Endothelial cell of umbilical vein (primary cell): ENCODE data around the gene MED22. TPM values are rescaled to one million over a fixed set of nuclear protein-coding genes. Genes with fewer than 3 reads are reported as not detected.

ENCODE experiments used
- BruUV-seq: library from RNA; stranded (reverse); fragments of 400-500 nt; replicated peaks from 2 replicates; lab custom pipeline; 2021; lab: Mats Ljungman, UMichigan
- CTCF ChIA-PET: fragments of 300-600, 350-600 bp; sonication (Branson Sonifier 250); formaldehyde crosslinking; loops from one replicate; lab custom pipeline; 2021; ENCODE audit warnings: antibody characterized with exemption, inconsistent platforms; lab: Charles Lee
- POLR2A ChIA-PET: fragments of 300-600, 350-600 bp; sonication (Branson Sonifier 250); formaldehyde crosslinking; loops from one replicate; lab custom pipeline; 2021; ENCODE audit warnings: antibody characterized with exemption, inconsistent platforms; lab: Charles Lee
- DNase-seq: peaks from one replicate; pipeline ENCODE4 v3.0.0-alpha.2; 2011; ENCODE audit warnings: low read depth, low spot score
- FAIRE-seq: peaks from 2 replicates; lab custom pipeline; 2011; peaks lifted over from hg19 to GRCh38; lab: Jason Lieb, UNC
- H2AFZ ChIP-seq: 2 replicates; pipeline ENCODE4 v1.6.0; 2012; ENCODE audit warnings: low read depth, low read length, control low read depth, inconsistent platforms
- H3K27ac ChIP-seq: 2 replicates; pipeline ENCODE4 v1.5.1; 2011; ENCODE audit warnings: low read depth, mild to moderate bottlenecking, control low read depth, low read length, moderate library complexity; ENCODE audit not compliant: insufficient read depth
- H3K27me3 ChIP-seq, 2 experiments: 2 replicates each; pipeline versions ENCODE4 v1.6.0 to v1.6.1; 2011; ENCODE audit warnings: low read length in 2 of 2, mixed read lengths in 1 of 2; ENCODE audit not compliant: control insufficient read depth in 2 of 2, insufficient read depth in 2 of 2
- H3K36me3 ChIP-seq, 2 experiments: 2 replicates in 1 of 2; 3 replicates in 1 of 2; pipeline ENCODE4 v1.5.1; 2011; ENCODE audit warnings: low read length in 2 of 2, mild to moderate bottlenecking in 1 of 2, moderate library complexity in 1 of 2; ENCODE audit not compliant: control insufficient read depth in 2 of 2, insufficient read depth in 2 of 2; ENCODE audit errors: extremely low read depth in 1 of 2
- H3K4me1 ChIP-seq: 3 replicates; pipeline ENCODE4 v1.5.1; 2011; ENCODE audit warnings: mild to moderate bottlenecking, low read length; ENCODE audit not compliant: control insufficient read depth, insufficient read depth; ENCODE audit errors: extremely low read depth
- H3K4me2 ChIP-seq: 2 replicates; pipeline ENCODE4 v1.6.1; 2011; ENCODE audit warnings: low read length, control low read depth, mixed read lengths; ENCODE audit not compliant: insufficient read depth
- H3K4me3 ChIP-seq, 3 experiments: fragments of 200-600 bp in 1 of 3; sonication (generic), shearing (Covaris generic) in 1 of 3; replicated peaks in 1 of 3; 2 replicates each; pipeline ENCODE4 v1.5.1; 2011 to 2016; ENCODE audit warnings: control low read depth in 3 of 3, low read length in 3 of 3, mild to moderate bottlenecking in 2 of 3, inconsistent platforms in 1 of 3, low read depth in 1 of 3, moderate library complexity in 1 of 3; ENCODE audit not compliant: insufficient read depth in 1 of 3
- H3K79me2 ChIP-seq: 2 replicates; pipeline ENCODE4 v1.6.0; 2012; ENCODE audit warnings: low read length, inconsistent platforms; ENCODE audit not compliant: control insufficient read depth, insufficient read depth
- H3K9ac ChIP-seq: replicated peaks from 2 replicates; pipeline ENCODE3; 2011; ENCODE audit warnings: low read length, control low read depth; ENCODE audit not compliant: insufficient read depth; ENCODE audit errors: extremely low read depth
- H3K9me1 ChIP-seq: replicated peaks from 3 replicates; pipeline ENCODE4 v1.6.0; 2011; ENCODE audit warnings: mild to moderate bottlenecking, low read length; ENCODE audit not compliant: control insufficient read depth, insufficient read depth; ENCODE audit errors: extremely low read depth
- H3K9me3 ChIP-seq: replicated peaks from 2 replicates; pipeline ENCODE4 v1.5.1; 2012; ENCODE audit warnings: low read length, inconsistent platforms; ENCODE audit not compliant: control insufficient read depth, insufficient read depth
- H4K20me1 ChIP-seq: replicated peaks from 2 replicates; pipeline ENCODE3; 2011; ENCODE audit warnings: mild to moderate bottlenecking, low read length; ENCODE audit not compliant: control insufficient read depth, insufficient read depth; ENCODE audit errors: extremely low read depth
- CTCF ChIP-seq, 2 donors: IDR thresholded peaks; 1 replicate in 1 of 2; 2 replicates in 1 of 2; pipeline ENCODE4 v1.5.1; 2011; ENCODE audit warnings: low read length in 2 of 2, mild to moderate bottlenecking in 2 of 2, moderate library complexity in 2 of 2, control low read depth in 1 of 2, inconsistent platforms in 1 of 2, low read depth in 1 of 2; ENCODE audit not compliant: insufficient read depth in 1 of 2; ENCODE audit errors: extremely low read depth in 1 of 2
- EZH2 ChIP-seq: IDR thresholded peaks from 2 replicates; pipeline ENCODE4 v1.6.1; 2012; ENCODE audit warnings: borderline replicate concordance, low read depth, mild to moderate bottlenecking, moderate library complexity, low read length, inconsistent platforms; ENCODE audit not compliant: severe bottlenecking
- FOS ChIP-seq: IDR thresholded peaks from 2 replicates; pipeline ENCODE4 v1.6.1; 2011; ENCODE audit warnings: mild to moderate bottlenecking, low read length, moderate library complexity, borderline replicate concordance; ENCODE audit not compliant: insufficient read depth
- GATA2 ChIP-seq: IDR thresholded peaks from 2 replicates; pipeline ENCODE4 v1.7.0; 2011; ENCODE audit warnings: low read depth, mild to moderate bottlenecking, moderate library complexity, mixed read lengths, low read length; ENCODE audit not compliant: insufficient read length, insufficient read depth
- JUN ChIP-seq: IDR thresholded peaks from 2 replicates; pipeline ENCODE4 v1.6.1; 2011; ENCODE audit warnings: borderline replicate concordance, low read depth; ENCODE audit not compliant: insufficient read length, insufficient read depth
- MAX ChIP-seq: IDR thresholded peaks from 2 replicates; pipeline ENCODE4 v1.6.1; 2011; ENCODE audit not compliant: insufficient read depth, insufficient read length
- POLR2A ChIP-seq: IDR thresholded peaks from 2 replicates; pipeline ENCODE4 v1.6.1; 2012; ENCODE audit warnings: low read depth, mild to moderate bottlenecking, control low read depth, low read length
- POLR2AphosphoS5 ChIP-seq: IDR thresholded peaks from 2 replicates; pipeline ENCODE4 v1.6.1; 2012; ENCODE audit warnings: low read depth, mild to moderate bottlenecking, control low read depth, low read length, moderate library complexity; ENCODE audit not compliant: insufficient read depth
- dilution Hi-C: fragments of 300-500 bp; cut with MboI; formaldehyde crosslinking; loops from one replicate; pipeline ENCODE4 v1.15.0; 2019; ENCODE audit warnings: low sequenced_read_pairs; ENCODE audit not compliant: extremely low pct_ligation_motif_present
- intact Hi-C: fragments of 100-400 bp; cut with micrococcal nuclease; formaldehyde crosslinking; loops from one replicate; pipeline ENCODE4 v1.10.0; 2022
- polyA plus RNA-seq, 4 experiments: library from polyadenylated mRNA; depleted of rRNA in 3 of 4; stranded (reverse) in 3 of 4; unstranded in 1 of 4; fragments of >200 nt; gene quantifications; 2 replicates each; pipeline versions ENCODE4 v1.2.1 to v1.2.3, GENCODE V29; 2011 to 2012; ENCODE audit warnings: missing spikeins in 1 of 4
- total RNA-seq: library from RNA; stranded (reverse); gene quantifications from 2 replicates; pipeline ENCODE4 v1.2.3, GENCODE V29; 2021

MED22 gene
- total and polyA plus RNA-seq, 2 donors (not counting 3 experiments of a cell fraction or from before 2014, with no cell fraction given), result 25.7 to 27.4 TPM

DNA sequence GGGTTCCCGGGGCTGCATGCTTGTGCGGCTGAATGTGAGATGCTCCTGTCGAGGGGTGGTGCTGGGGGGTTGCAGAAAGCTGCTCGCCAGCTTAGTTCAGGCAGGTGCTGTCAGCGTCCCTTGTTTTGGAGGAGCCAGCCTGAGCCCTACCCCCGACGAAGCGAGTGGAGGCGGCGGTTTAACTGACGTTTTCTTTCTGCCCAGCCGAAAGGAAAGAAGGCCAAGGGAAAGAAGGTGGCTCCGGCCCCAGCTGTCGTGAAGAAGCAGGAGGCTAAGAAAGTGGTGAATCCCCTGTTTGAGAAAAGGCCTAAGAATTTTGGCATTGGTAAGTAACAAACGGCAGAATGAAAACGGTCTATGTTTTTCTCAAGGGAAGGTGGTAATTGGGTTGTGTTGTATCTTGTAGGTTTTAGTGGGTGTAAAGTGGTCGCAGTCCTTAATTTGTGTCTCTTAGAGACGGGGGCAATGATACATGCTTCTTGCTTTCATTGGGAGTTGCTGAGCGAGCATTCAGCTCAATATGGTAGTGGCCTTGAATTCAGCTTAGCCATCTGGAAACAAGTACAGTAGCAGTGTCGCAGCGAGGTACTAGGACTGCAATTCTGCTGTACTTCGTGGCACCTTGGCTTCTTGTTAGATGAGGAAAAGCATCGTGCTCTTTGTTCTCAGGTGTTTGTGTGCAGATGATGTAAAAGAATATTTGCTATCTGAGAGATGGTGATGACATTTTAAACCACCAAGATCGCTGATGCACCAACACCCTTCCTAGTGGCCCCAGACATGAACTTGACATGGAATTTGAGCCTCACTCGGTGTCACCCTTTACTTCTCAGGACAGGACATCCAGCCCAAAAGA, 1.0 kb upstream of the MED22 start:
- intact Hi-C loops, result loop anchor here (1.0 to 5.0 kb wide), 2 partner anchors 27 to 162 kb away; partner anchors contain the start of genes STKLD1 and SURF4
- Histone ChIP-seq H3K4me2 (peak overlapping the region; percentile 93), H4K20me1 (no peaks in the 10 kb centered on the region), H3K36me3 (peaks cover 15 to 40% of the 10 kb centered on the region in 2 experiments), H3K4me3 (peak overlapping the region; percentile 69 to 84 (median 83)), H3K4me1 (peaks cover 14% of the 10 kb centered on the region), H3K9me3 (no peaks in the 10 kb centered on the region), H3K9ac (peak overlapping the region; percentile 98), H2AFZ (no peak overlapping the region), H3K79me2 (peaks cover 40% of the 10 kb centered on the region), H3K27me3 (no peaks in the 10 kb centered on the region), H3K9me1 (no peaks in the 10 kb centered on the region), H3K27ac (peak overlapping the region; percentile 91)
- TF ChIP-seq FOS, result no peak
- TF ChIP-seq POLR2A, result peak; percentile 26
- no TSS peak for BruUV-seq
- POLR2A ChIA-PET, result interaction anchor here (1.1 to 1.7 kb wide), 3 partner anchors 8 to 111 kb away, joined by 8 to 10 read pairs (median 10); partner anchors contain the start of genes CACFD1, STKLD1, SURF1 and SURF2
- FAIRE-seq (peak; percentile 18), DNase-seq (no peak)
- dilution Hi-C loops, result no loop called here
- CTCF ChIA-PET, result interaction anchor here (1.1 kb wide), 2 partner anchors 20 to 29 kb away, joined by 3 read pairs; no protein-coding TSS in a partner anchor

GRCh38 chr9:133347515-133347984, 381 bp downstream of the MED22 start:
- CTCF ChIA-PET, result interaction anchor here (1.0 to 1.1 kb wide), 3 partner anchors 17 to 31 kb away, joined by 3 read pairs; no protein-coding TSS in a partner anchor
- Histone ChIP-seq H3K9me3 (no peaks in the 10 kb centered on the region), H3K4me2 (peak overlapping the region; percentile 41), H3K9ac (peak overlapping the region; percentile 98), H3K36me3 (peaks cover 20 to 48% of the 10 kb centered on the region in 2 experiments), H3K4me3 (peak overlapping the region; percentile 69 to 84 (median 83)), H4K20me1 (no peaks in the 10 kb centered on the region), H3K4me1 (peaks cover 14% of the 10 kb centered on the region), H3K9me1 (no peaks in the 10 kb centered on the region), H3K27me3 (no peaks in the 10 kb centered on the region), H3K27ac (peak overlapping the region; percentile 22), H2AFZ (peak overlapping the region; percentile 9), H3K79me2 (peaks cover 40% of the 10 kb centered on the region)
- TF ChIP-seq MAX (no peak), JUN (no peak), POLR2AphosphoS5 (no peak), CTCF (IDR thresholded peaks at IDR 0.05; ENCODE audit: extremely low read depth in 1 of 2, insufficient read depth in 1 of 2, low read depth in 1 of 2, low read length in 2 of 2) (no peak), EZH2 (no peak), GATA2 (no peak)
- FAIRE-seq (no peak), DNase-seq (peak; percentile 35)
- POLR2A ChIA-PET, result interaction anchor here (0.6 to 1.7 kb wide), 9 partner anchors 8 to 179 kb away, joined by 3 to 10 read pairs (median 4); partner anchors contain the start of genes CACFD1, SLC2A6, STKLD1 and SURF1
- intact Hi-C loops, result loop anchor here (1.0 to 5.0 kb wide), 2 partner anchors 11 to 160 kb away; partner anchors contain the start of gene SURF6
- no TSS peak for BruUV-seq
- dilution Hi-C loops, result no loop called here
